MM.1S (cell line): Measurements from ENCODE around the gene SYNJ1.
"Not testable (repeated sequence)": the region's sequence is repeated elsewhere in the genome, so short reads cannot be mapped to it uniquely, and the experiment has no call there.

Experiments used
- CTCF ChIP-seq: fragments of 300-600 bp; sonication (generic); IDR thresholded peaks from 2 replicates; pipeline ENCODE4 v1.5.1; 2016; ENCODE audit warnings: antibody characterized with exemption, low read length, mixed read lengths
- EZH2 ChIP-seq: fragments of 300-600 bp; sonication (generic); optimal IDR thresholded peaks from 2 replicates; pipeline ENCODE3; 2017; ENCODE audit warnings: low read depth, mild to moderate bottlenecking, antibody characterized with exemption, low read length, mixed read lengths
- EZH2phosphoT487 ChIP-seq: fragments of 300-600 bp; sonication (generic); IDR thresholded peaks from 2 replicates; pipeline ENCODE4 v1.6.1; 2018; ENCODE audit warnings: antibody characterized with exemption, low read length

GRCh38 chr21:32746711-32747110 lies 18.9 kb upstream of the SYNJ1 start:
- TF ChIP-seq CTCF, EZH2, EZH2phosphoT487: not testable (repeated sequence)
